MCF 10A (cell line): ENCODE measurements around the gene HCFC1. TPM values are rescaled to one million over a fixed set of nuclear protein-coding genes. Genes with fewer than 3 reads are reported as not detected.

Experiments
- BruUV-seq: library from RNA; stranded (reverse); fragments of 400-500 nt; replicated peaks from 2 replicates; lab custom pipeline; 2021; lab: Mats Ljungman, UMichigan
- CTCF ChIA-PET: fragments of 300-600 bp; sonication (Branson Sonifier 250); formaldehyde crosslinking; extraction: SDS; loops from one replicate; lab custom pipeline; 2021; ENCODE audit warnings: antibody characterized with exemption, inconsistent platforms; lab: Yijun Ruan, JAX
- POLR2A ChIA-PET: fragments of 300-600, 350-650 bp; sonication (Branson Sonifier 250); formaldehyde crosslinking; extraction: SDS; loops from one replicate; lab custom pipeline; 2020; ENCODE audit warnings: antibody characterized with exemption, inconsistent platforms; lab: Yijun Ruan, JAX
- DNase-seq: peaks from one replicate; pipeline ENCODE4 v3.0.0-alpha.2; 2018; ENCODE audit not compliant: unreplicated experiment
- H3K27ac Mint-ChIP-seq: one replicate; pipeline ENCODE4 v1.8.0; 2022; ENCODE audit warnings: mild to moderate bottlenecking, low read depth, mixed read lengths; ENCODE audit not compliant: unreplicated experiment
- H3K27me3 Mint-ChIP-seq: one replicate; pipeline ENCODE4 v1.8.0; 2022; ENCODE audit warnings: mixed read lengths; ENCODE audit not compliant: insufficient read depth, unreplicated experiment
- H3K36me3 Mint-ChIP-seq: one replicate; pipeline ENCODE4 v1.8.0; 2022; ENCODE audit warnings: mild to moderate bottlenecking, moderate library complexity, mixed read lengths; ENCODE audit not compliant: insufficient read depth, unreplicated experiment
- H3K4me1 Mint-ChIP-seq: one replicate; pipeline ENCODE4 v1.8.0; 2022; ENCODE audit warnings: mixed read lengths; ENCODE audit not compliant: insufficient read depth, unreplicated experiment
- H3K4me3 Mint-ChIP-seq: one replicate; pipeline ENCODE4 v1.8.0; 2022; ENCODE audit warnings: mild to moderate bottlenecking, moderate library complexity, mixed read lengths; ENCODE audit not compliant: unreplicated experiment
- H3K9me3 Mint-ChIP-seq: one replicate; pipeline ENCODE4 v1.8.0; 2022; ENCODE audit warnings: mixed read lengths; ENCODE audit not compliant: unreplicated experiment
- CTCF ChIP-seq: fragments of 200-600 bp; IDR thresholded peaks from one replicate; pipeline ENCODE4 v1.8.0; 2022; ENCODE audit warnings: antibody characterized with exemption, mild to moderate bottlenecking; ENCODE audit not compliant: unreplicated experiment
- intact Hi-C: fragments of 100-400 bp; cut with micrococcal nuclease; formaldehyde crosslinking; loops from 2 replicates; pipeline ENCODE4 v1.14.1; 2022
- total RNA-seq: library from RNA; stranded (reverse); gene quantifications from 2 replicates; pipeline ENCODE4 v1.2.3, GENCODE V29; 2022

HCFC1 gene
- total RNA-seq, 1 experiment from 2014 or later = 44.5 TPM

GRCh38 chrX:154019633-154020528 lies 48.3 kb upstream of the HCFC1 start, which contains the start of gene IRAK1:
Gene IRAK1, minus strand, starts transcription at chrX:154019902. Its CDS starts 90 bp downstream, at chrX:154019812.
- peak; percentile 57 for DNase-seq
- intact Hi-C loops = no loop called here
- CTCF ChIA-PET = interaction anchor here (0.6 to 0.7 kb wide), 4 partner anchors 36 to 107 kb away, joined by 3 to 4 read pairs (median 3); no protein-coding TSS in a partner anchor

GRCh38 chrX:154019061-154019621 lies 47.5 kb upstream of the HCFC1 start:
- Mint-ChIP-seq H3K4me3 (peak overlapping the region; percentile 84), H3K27ac (peak overlapping the region; percentile 95), H3K9me3 (no peaks in the 10 kb centered on the region), H3K27me3 (peaks cover 11% of the 10 kb centered on the region), H3K4me1 (no peaks in the 10 kb centered on the region), H3K36me3 (peaks cover 17% of the 10 kb centered on the region)
- no peak for DNase-seq
- intact Hi-C loops = no loop called here
- CTCF ChIA-PET = interaction anchor here (0.6 to 0.8 kb wide), 4 partner anchors 46 to 436 kb away, joined by 3 read pairs; no protein-coding TSS in a partner anchor
- TF ChIP-seq CTCF = no peak
- POLR2A ChIA-PET = interaction anchor here (0.6 to 2.3 kb wide), 6 partner anchors 8 to 55 kb away, joined by 3 to 16 read pairs (median 5); partner anchors contain the start of genes HCFC1 and TMEM187
- BruUV-seq = no TSS peak

More at GRCh38 chrX:154019633-154020528, 48.3 kb upstream of the HCFC1 start, which contains the start of gene IRAK1:
- Mint-ChIP-seq H3K27me3 (peaks cover 11% of the 10 kb centered on the region), H3K36me3 (peaks cover 14% of the 10 kb centered on the region), H3K4me1 (no peaks in the 10 kb centered on the region), H3K4me3 (peak within 1 kb of the TSS; percentile 84), H3K9me3 (no peaks in the 10 kb centered on the region), H3K27ac (peak within 1 kb of the TSS; percentile 95)
- BruUV-seq = no TSS peak
- POLR2A ChIA-PET = interaction anchor here (0.7 to 2.3 kb wide), 10 partner anchors 8 to 478 kb away, joined by 3 to 16 read pairs (median 4); partner anchors contain the start of gene HCFC1
- no peak for TF ChIP-seq CTCF

GRCh38 chrX:154018518-154019060 lies 47.0 kb upstream of the HCFC1 start:
- ChIA-PET POLR2A (interaction anchor here (0.6 to 2.3 kb wide), 6 partner anchors 9 to 55 kb away, joined by 3 to 16 read pairs (median 5); partner anchors contain the start of genes HCFC1 and TMEM187), CTCF (interaction anchor here (0.6 to 0.8 kb wide), 5 partner anchors 46 to 436 kb away, joined by 3 read pairs; no protein-coding TSS in a partner anchor)
- H3K36me3 Mint-ChIP-seq = peaks cover 19% of the 10 kb centered on the region
- H3K4me1 Mint-ChIP-seq = no peaks in the 10 kb centered on the region
- H3K9me3 Mint-ChIP-seq = no peaks in the 10 kb centered on the region
- peaks cover 11% of the 10 kb centered on the region for H3K27me3 Mint-ChIP-seq
- BruUV-seq = TSS peak; percentile 43
- H3K27ac Mint-ChIP-seq = peak overlapping the region; percentile 95
- peak overlapping the region; percentile 84 for H3K4me3 Mint-ChIP-seq
- no peak for DNase-seq
- no peak for TF ChIP-seq CTCF
- intact Hi-C loops = no loop called here
